Parathyroid adenoma (tissue), 2 donors: ENCODE measurements around the gene ATP8B4.

ENCODE experiments used
- H2AFZ ChIP-seq: fragments of 300-600 bp; sonication (generic); one replicate; pipeline ENCODE4 v1.7.0; 2017; ENCODE audit warnings: antibody characterized with exemption, mild to moderate bottlenecking
- H3K27ac ChIP-seq: fragments of 300-600 bp; sonication (generic); one replicate; pipeline ENCODE4 v1.7.0; 2017
- H3K27me3 ChIP-seq: fragments of 300-600 bp; sonication (generic); one replicate; pipeline ENCODE4 v1.7.0; 2017; ENCODE audit warnings: low read length; ENCODE audit not compliant: control insufficient read depth, insufficient read depth
- H3K36me3 ChIP-seq: fragments of 300-600 bp; sonication (generic); one replicate; pipeline ENCODE4 v1.7.0; 2017; ENCODE audit warnings: low read length; ENCODE audit not compliant: control insufficient read depth, insufficient read depth
- H3K4me1 ChIP-seq: fragments of 300-600 bp; sonication (generic); one replicate; pipeline ENCODE4 v1.7.0; 2017; ENCODE audit warnings: control low read depth
- H3K4me2 ChIP-seq: fragments of 300-600 bp; sonication (generic); one replicate; pipeline ENCODE4 v1.7.0; 2017; ENCODE audit warnings: low read length
- H3K4me3 ChIP-seq: fragments of 300-600 bp; sonication (generic); one replicate; pipeline ENCODE4 v1.7.0; 2017; ENCODE audit warnings: low read depth, low read length
- H3K79me2 ChIP-seq: fragments of 300-600 bp; sonication (generic); one replicate; pipeline ENCODE4 v1.7.0; 2017; ENCODE audit warnings: control low read depth
- H3K9ac ChIP-seq: fragments of 300-600 bp; sonication (generic); one replicate; pipeline ENCODE4 v1.7.0; 2017; ENCODE audit warnings: mild to moderate bottlenecking
- H3K9me3 ChIP-seq: fragments of 300-600 bp; sonication (generic); one replicate; pipeline ENCODE4 v1.7.0; 2017; ENCODE audit warnings: low read length; ENCODE audit not compliant: control insufficient read depth
- TF ChIP-seq, protein P1 (sequence below): fragments of 300-600 bp; sonication (generic); IDR thresholded peaks from one replicate; pipeline ENCODE4 v1.7.0; 2017; ENCODE audit warnings: antibody characterized with exemption, mild to moderate bottlenecking
- donor health status: primary hyperparathyroidism.

ATP8B4 gene

GRCh38 chr15:49902685-49903501 is 216.1 kb downstream of the ATP8B4 start:
- TF ChIP-seq, protein P1, sequence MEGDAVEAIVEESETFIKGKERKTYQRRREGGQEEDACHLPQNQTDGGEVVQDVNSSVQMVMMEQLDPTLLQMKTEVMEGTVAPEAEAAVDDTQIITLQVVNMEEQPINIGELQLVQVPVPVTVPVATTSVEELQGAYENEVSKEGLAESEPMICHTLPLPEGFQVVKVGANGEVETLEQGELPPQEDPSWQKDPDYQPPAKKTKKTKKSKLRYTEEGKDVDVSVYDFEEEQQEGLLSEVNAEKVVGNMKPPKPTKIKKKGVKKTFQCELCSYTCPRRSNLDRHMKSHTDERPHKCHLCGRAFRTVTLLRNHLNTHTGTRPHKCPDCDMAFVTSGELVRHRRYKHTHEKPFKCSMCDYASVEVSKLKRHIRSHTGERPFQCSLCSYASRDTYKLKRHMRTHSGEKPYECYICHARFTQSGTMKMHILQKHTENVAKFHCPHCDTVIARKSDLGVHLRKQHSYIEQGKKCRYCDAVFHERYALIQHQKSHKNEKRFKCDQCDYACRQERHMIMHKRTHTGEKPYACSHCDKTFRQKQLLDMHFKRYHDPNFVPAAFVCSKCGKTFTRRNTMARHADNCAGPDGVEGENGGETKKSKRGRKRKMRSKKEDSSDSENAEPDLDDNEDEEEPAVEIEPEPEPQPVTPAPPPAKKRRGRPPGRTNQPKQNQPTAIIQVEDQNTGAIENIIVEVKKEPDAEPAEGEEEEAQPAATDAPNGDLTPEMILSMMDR, result no peak
- Histone ChIP-seq H3K79me2 (no peaks in the 10 kb centered on the region), H3K9me3 (no peaks in the 10 kb centered on the region), H3K36me3 (no peaks in the 10 kb centered on the region), H3K4me2 (no peak overlapping the region), H3K27me3 (no peaks in the 10 kb centered on the region), H3K27ac (peak overlapping the region; percentile 29), H3K4me1 (no peaks in the 10 kb centered on the region), H3K9ac (no peak overlapping the region), H3K4me3 (no peak overlapping the region), H2AFZ (no peak overlapping the region)

- Histone ChIP-seq H3K4me1 (no peaks in the 10 kb centered on the region), H2AFZ (no peak overlapping the region), H3K27me3 (no peaks in the 10 kb centered on the region), H3K9ac (no peak overlapping the region), H3K36me3 (no peaks in the 10 kb centered on the region), H3K79me2 (no peaks in the 10 kb centered on the region), H3K27ac (peak overlapping the region; percentile 4), H3K4me3 (no peak overlapping the region), H3K9me3 (no peaks in the 10 kb centered on the region), H3K4me2 (no peak overlapping the region)
- TF ChIP-seq, protein P1, result no peak
Measured at GRCh38 chr15:49901996-49902684, 216.9 kb downstream of the ATP8B4 start.

- Histone ChIP-seq H3K27ac (no peak overlapping the region), H3K4me2 (no peak overlapping the region), H3K79me2 (no peaks in the 10 kb centered on the region), H3K4me3 (no peak overlapping the region), H3K36me3 (no peaks in the 10 kb centered on the region), H3K27me3 (no peaks in the 10 kb centered on the region), H2AFZ (no peak overlapping the region), H3K9ac (no peak overlapping the region), H3K4me1 (no peaks in the 10 kb centered on the region), H3K9me3 (no peaks in the 10 kb centered on the region)
- TF ChIP-seq, protein P1, result no peak
Measured at GRCh38 chr15:49901321-49901720, 217.7 kb downstream of the ATP8B4 start.

DNA sequence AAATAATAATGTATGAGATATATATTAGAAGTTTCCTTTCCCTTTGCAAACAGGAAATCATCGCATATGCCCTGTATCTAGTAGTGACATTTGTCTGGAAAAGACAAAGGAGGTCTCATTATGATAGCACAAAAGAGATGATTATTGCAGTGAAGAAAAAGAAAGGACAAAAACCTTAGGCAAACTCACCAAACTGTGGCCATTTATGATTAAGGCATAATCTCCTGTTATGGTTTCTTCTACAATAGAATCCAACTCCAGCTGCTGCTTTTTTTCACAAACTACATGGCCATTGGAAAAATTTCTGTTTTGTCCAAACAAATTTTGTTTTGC is 218.2 kb downstream of the ATP8B4 start:
- Histone ChIP-seq H3K27me3 (no peaks in the 10 kb centered on the region), H3K9ac (no peak overlapping the region), H3K4me1 (no peaks in the 10 kb centered on the region), H3K79me2 (no peaks in the 10 kb centered on the region), H3K27ac (no peak overlapping the region), H2AFZ (no peak overlapping the region), H3K4me2 (no peak overlapping the region), H3K9me3 (no peaks in the 10 kb centered on the region), H3K36me3 (no peaks in the 10 kb centered on the region), H3K4me3 (no peak overlapping the region)
- TF ChIP-seq, protein P1, result no peak
